D721Med (cell line): ENCODE measurements around the gene ANKRD33B.

Source experiments
- DNase-seq: peaks from one replicate; pipeline ENCODE4 v3.0.0; 2011; ENCODE audit warnings: low spot score; ENCODE audit not compliant: insufficient read length
- FAIRE-seq: peaks from 2 replicates; lab custom pipeline; 2011; peaks lifted over from hg19 to GRCh38; lab: Jason Lieb, UNC
- CTCF ChIP-seq: IDR thresholded peaks from 2 replicates; pipeline ENCODE4 v1.5.1; 2012; ENCODE audit warnings: mild to moderate bottlenecking, control low read depth; ENCODE audit not compliant: insufficient read depth; ENCODE audit errors: missing control alignments

ANKRD33B gene

DNA sequence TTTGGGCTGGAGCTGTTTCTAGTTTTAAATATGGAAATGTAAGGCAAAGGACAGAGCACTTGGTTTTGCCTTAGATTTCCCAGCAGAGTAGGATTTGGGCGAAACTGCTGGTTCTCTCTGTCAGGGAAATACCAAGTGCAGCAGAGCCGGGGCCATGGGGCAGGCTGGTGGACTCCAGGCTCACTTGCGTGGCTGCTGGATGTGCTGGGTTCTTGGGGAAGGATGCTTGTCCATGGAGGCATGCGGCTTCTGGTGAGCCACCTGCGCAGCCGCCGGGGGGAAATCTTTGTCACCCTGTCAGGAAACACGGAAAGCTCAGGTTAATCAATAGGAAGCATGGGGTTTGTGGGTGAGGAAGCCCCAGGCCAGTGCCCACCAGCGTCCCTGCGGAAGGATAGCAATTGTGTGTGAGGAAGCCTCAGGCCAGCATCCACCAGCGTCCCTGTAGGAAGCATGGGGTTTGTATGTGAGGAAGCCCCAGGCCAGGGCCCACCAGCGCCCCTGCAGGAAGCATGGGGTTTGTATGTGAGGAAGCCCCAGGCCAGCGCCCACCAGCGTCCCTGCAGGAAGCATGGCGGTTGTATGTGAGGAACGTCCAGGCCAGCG lies 117.1 kb downstream of the ANKRD33B start:
- no peak for TF ChIP-seq CTCF
- DNase-seq (no peak), FAIRE-seq (no peak)

GRCh38 chr5:10681731-10682679 lies 118.1 kb downstream of the ANKRD33B start:
- no peak for DNase-seq
- FAIRE-seq: no peak

GRCh38 chr5:10682801-10683525 lies 119.1 kb downstream of the ANKRD33B start:
- FAIRE-seq (no peak), DNase-seq (no peak)
- no peak for TF ChIP-seq CTCF

More at GRCh38 chr5:10681731-10682679, 118.1 kb downstream of the ANKRD33B start:
- no peak for TF ChIP-seq CTCF

- TF ChIP-seq CTCF: no peak
Observed at GRCh38 chr5:10684303-10685086, 120.6 kb downstream of the ANKRD33B start.

DNA sequence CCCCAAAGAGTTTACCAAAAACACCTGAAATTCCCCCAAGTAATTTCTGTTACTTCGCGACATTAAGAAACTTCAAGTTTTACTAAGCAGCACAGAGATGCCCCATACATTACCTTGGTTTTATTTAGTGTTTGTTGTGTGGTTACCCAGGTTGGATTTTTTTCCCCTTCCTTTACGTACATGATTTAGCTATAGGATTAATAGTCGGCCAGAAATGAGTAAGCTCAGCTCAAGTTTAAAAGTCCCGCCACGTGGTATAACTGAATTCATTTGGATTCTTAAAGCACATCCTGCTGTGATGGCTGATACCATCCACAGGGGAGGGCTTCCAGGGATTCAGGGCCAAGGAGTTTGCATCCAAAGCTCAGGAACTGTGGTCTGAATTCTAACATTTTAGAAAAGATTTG lies 121.2 kb downstream of the ANKRD33B start:
- no peak for TF ChIP-seq CTCF
- FAIRE-seq (no peak), DNase-seq (no peak)

More at GRCh38 chr5:10684303-10685086, 120.6 kb downstream of the ANKRD33B start:
- DNase-seq (no peak), FAIRE-seq (no peak)

GRCh38 chr5:10686890-10687289 lies 123.0 kb downstream of the ANKRD33B start:
- DNase-seq: no peak
- no peak for FAIRE-seq
- no peak for TF ChIP-seq CTCF
